ENCODE results near the gene SERTM1. TPM values are rescaled to one million over a fixed set of nuclear protein-coding genes. Genes with fewer than 3 reads are reported as not detected.
A peak's percentile ranks its signal among the peaks of the same experiment; 100 is the strongest.

The SERTM1 gene
- under 1 TPM in 1 of 4 donors, not detected in 3; 0.06 TPM for total RNA-seq
- under 1 TPM in 1 of 3 donors, not detected in 2; 0.01 TPM for polyA plus RNA-seq
- long read RNA-seq, donor 1: 0 reads
- long read RNA-seq, donor 2: 0 reads

- Histone ChIP-seq H3K27ac (no peak within 1 kb of the TSS), H3K36me3 (ENCODE audit: insufficient read depth in 1 of 2, low read depth in 1 of 2) (no peaks in the 10 kb centered on the region), H3K4me1 (no peaks in the 10 kb centered on the region), H3K4me3 (peak within 1 kb of the TSS; percentile 45), H3K27me3 (ENCODE audit: insufficient read depth in 3 of 3, low read length in 2 of 3) (peaks cover 2 to 25% (median 13%) of the 10 kb centered on the region in 3 donors), H3K9me3 (no peaks in the 10 kb centered on the region)
- DNase-seq (peak in 1 of 2 donors; percentile 40), ATAC-seq (peak in 3 of 4 donors; percentile 36 to 58 (median 39))
- TF ChIP-seq, protein P1, sequence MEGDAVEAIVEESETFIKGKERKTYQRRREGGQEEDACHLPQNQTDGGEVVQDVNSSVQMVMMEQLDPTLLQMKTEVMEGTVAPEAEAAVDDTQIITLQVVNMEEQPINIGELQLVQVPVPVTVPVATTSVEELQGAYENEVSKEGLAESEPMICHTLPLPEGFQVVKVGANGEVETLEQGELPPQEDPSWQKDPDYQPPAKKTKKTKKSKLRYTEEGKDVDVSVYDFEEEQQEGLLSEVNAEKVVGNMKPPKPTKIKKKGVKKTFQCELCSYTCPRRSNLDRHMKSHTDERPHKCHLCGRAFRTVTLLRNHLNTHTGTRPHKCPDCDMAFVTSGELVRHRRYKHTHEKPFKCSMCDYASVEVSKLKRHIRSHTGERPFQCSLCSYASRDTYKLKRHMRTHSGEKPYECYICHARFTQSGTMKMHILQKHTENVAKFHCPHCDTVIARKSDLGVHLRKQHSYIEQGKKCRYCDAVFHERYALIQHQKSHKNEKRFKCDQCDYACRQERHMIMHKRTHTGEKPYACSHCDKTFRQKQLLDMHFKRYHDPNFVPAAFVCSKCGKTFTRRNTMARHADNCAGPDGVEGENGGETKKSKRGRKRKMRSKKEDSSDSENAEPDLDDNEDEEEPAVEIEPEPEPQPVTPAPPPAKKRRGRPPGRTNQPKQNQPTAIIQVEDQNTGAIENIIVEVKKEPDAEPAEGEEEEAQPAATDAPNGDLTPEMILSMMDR (IDR thresholded peaks at IDR 0.05): no peak
- intact Hi-C loops (cut with DNase I): no loop called here
- WGBS, 3 donors: 1% methylated on average over 13 to 56 of the region's 56 CpGs
Measured at GRCh38 chr13:36673838-36674326, at the start of gene SERTM1. TSS of gene SERTM1 (plus strand) at chr13:36674020. CDS start at chr13:36695079, 21,059 bp downstream.

GRCh38 chr13:36628377-36629056 lies 45.3 kb upstream of the SERTM1 start:
- intact Hi-C loops (cut with DNase I): no loop called here
- peaks cover 0 to 2% (median 0%) of the 10 kb centered on the region in 3 donors for H3K27me3 ChIP-seq (ENCODE audit: insufficient read depth in 3 of 3, low read length in 2 of 3)
- TF ChIP-seq, protein P1 (IDR thresholded peaks at IDR 0.05): no peak
- WGBS, 3 donors: 71 to 79% (median 75%) methylated on average over 5 of the region's 5 CpGs
- no peaks in the 10 kb centered on the region for H3K9me3 ChIP-seq
- no peaks in the 10 kb centered on the region for H3K36me3 ChIP-seq (ENCODE audit: insufficient read depth in 1 of 2, low read depth in 1 of 2)
- H3K4me3 ChIP-seq: no peak overlapping the region
- DNase-seq (no peak), ATAC-seq (no peak)
- no peaks in the 10 kb centered on the region for H3K4me1 ChIP-seq
- no peak overlapping the region for H3K27ac ChIP-seq

DNA sequence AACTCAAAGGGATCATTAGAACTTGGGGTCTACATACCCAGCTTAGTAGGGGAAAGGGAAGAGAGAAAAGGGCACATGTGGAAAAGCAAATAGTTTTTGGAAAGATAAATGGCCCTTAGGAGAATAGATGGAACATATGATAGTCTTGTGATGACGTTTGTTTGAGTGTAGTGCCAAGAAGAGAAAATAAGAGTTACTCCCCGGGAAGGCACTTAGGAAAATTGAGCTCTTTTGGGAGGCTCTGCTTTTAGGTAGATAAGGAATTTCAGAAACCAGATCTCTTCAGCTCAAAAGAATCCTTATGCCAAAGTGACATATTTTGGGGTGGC lies 44.8 kb upstream of the SERTM1 start:
- Histone ChIP-seq H3K27ac (no peak overlapping the region), H3K27me3 (ENCODE audit: insufficient read depth in 3 of 3, low read length in 2 of 3) (peaks cover 0 to 2% (median 0%) of the 10 kb centered on the region in 3 donors), H3K9me3 (no peaks in the 10 kb centered on the region), H3K4me3 (no peak overlapping the region), H3K4me1 (no peaks in the 10 kb centered on the region), H3K36me3 (ENCODE audit: insufficient read depth in 1 of 2, low read depth in 1 of 2) (no peaks in the 10 kb centered on the region)
- no peak for ATAC-seq
- TF ChIP-seq, protein P1 (IDR thresholded peaks at IDR 0.05): no peak
- intact Hi-C loops (cut with DNase I): no loop called here
- 31 to 43% (median 34%) methylated on average over 2 of the region's 2 CpGs for WGBS, 3 donors
- no peak for DNase-seq

DNA sequence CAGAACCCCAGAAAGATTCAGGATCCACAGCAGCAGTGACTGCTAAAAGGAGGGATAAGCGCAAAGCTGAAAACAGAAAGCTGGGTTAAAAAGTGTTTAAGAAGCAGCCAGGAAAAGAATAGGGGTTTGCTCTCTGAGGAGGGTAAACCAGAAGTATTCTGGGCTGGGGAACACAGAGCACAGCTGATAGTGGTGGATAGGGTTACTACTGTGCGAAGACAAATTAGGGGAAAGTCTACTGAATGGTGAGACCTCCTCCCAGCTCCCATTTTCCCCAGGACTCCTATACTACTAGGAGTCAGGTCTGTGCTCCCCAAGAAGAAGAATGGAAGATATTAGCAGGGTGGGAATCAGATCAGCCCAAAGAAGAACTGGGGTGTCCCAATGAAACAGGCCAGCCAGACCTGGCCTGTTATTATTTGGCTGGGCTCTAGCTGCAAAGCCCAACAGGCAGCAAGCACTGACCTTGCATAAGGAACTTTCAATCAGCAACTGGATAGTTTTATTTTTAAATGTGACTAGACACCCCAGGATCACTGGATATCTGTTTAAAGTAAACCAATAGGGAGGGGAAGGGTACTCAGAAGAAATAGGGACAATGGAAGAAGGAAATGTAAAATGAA lies 43.5 kb upstream of the SERTM1 start:
- TF ChIP-seq, protein P1 (IDR thresholded peaks at IDR 0.05): no peak
- ATAC-seq (no peak), DNase-seq (no peak)
- peaks cover 0 to 2% (median 0%) of the 10 kb centered on the region in 3 donors for H3K27me3 ChIP-seq (ENCODE audit: insufficient read depth in 3 of 3, low read length in 2 of 3)
- intact Hi-C loops (cut with DNase I): no loop called here
- WGBS, 3 donors: 72 to 79% (median 76%) methylated on average over 2 of the region's 2 CpGs
- no peaks in the 10 kb centered on the region for H3K4me1 ChIP-seq
- no peaks in the 10 kb centered on the region for H3K36me3 ChIP-seq (ENCODE audit: insufficient read depth in 1 of 2, low read depth in 1 of 2)
- H3K9me3 ChIP-seq: no peaks in the 10 kb centered on the region
- H3K4me3 ChIP-seq: no peak overlapping the region
- H3K27ac ChIP-seq: no peak overlapping the region
